Stomach (tissue), 9 donors: ENCODE results near the gene CTDP1. TPM values are rescaled to one million over a fixed set of nuclear protein-coding genes. Genes with fewer than 3 reads are reported as not detected.
"Not testable (repeated sequence)": the region's sequence is repeated elsewhere in the genome, so short reads cannot be mapped to it uniquely, and the experiment has no call there.

Source experiments
- DNase-seq, 2 donors: peaks; one replicate each; pipeline versions ENCODE4 v3.0.0 to v3.0.0-alpha.2; 2013 to 2019
- H3K27ac ChIP-seq, 5 donors: fragments of 200-600 bp in 4 of 5; sonication (generic) in 4 of 5; one replicate each; pipeline ENCODE4 v1.5.1; 2013 to 2019; ENCODE audit warnings: mild to moderate bottlenecking in 1 of 5, moderate library complexity in 1 of 5
- H3K27me3 ChIP-seq, 3 donors: fragments of 200-600 bp; sonication (generic); one replicate each; pipeline ENCODE4 v1.5.1; 2017 to 2019; ENCODE audit warnings: mixed run types in 1 of 3
- H3K36me3 ChIP-seq, 4 donors: fragments of 200-600 bp; sonication (generic); 1 replicate in 3 of 4; 2 replicates in 1 of 4; pipeline ENCODE4 v1.5.1; 2016 to 2019
- H3K4me1 ChIP-seq, 4 donors: fragments of 200-600 bp; sonication (generic); one replicate each; pipeline ENCODE4 v1.5.1; 2016 to 2019
- H3K4me3 ChIP-seq, 4 donors: fragments of 200-600 bp; sonication (generic) in 3 of 4; one replicate each; pipeline ENCODE4 v1.5.1; 2016 to 2019; ENCODE audit warnings: mild to moderate bottlenecking in 1 of 4
- H3K9me3 ChIP-seq, 4 donors: fragments of 200-600 bp; sonication (generic); one replicate each; pipeline ENCODE4 v1.5.1; 2016 to 2019
- CTCF ChIP-seq, 7 experiments: fragments of 450-650 bp in 4 of 7; fragments of 200-600 bp in 3 of 7; sonication (generic) in 3 of 7; IDR thresholded peaks; one replicate each; pipeline ENCODE4 v1.5.1; 2016 to 2019; ENCODE audit warnings: antibody characterized with exemption in 7 of 7, control low read depth in 2 of 7, mild to moderate bottlenecking in 1 of 7
- EP300 ChIP-seq: sonication (generic); formaldehyde crosslinking; IDR thresholded peaks from one replicate; pipeline ENCODE4 v1.6.1; 2017; ENCODE audit warnings: antibody characterized with exemption
- POLR2A ChIP-seq, 4 donors: fragments of 450-650 bp; IDR thresholded peaks; one replicate each; pipeline ENCODE4 v1.6.1; 2016; ENCODE audit warnings: antibody characterized with exemption in 4 of 4, control low read depth in 2 of 4, mild to moderate bottlenecking in 1 of 4, moderate library complexity in 1 of 4
- POLR2AphosphoS5 ChIP-seq, 3 donors: sonication (generic); formaldehyde crosslinking; IDR thresholded peaks; one replicate each; pipeline ENCODE4 v1.6.1; 2016; ENCODE audit warnings: antibody characterized with exemption in 3 of 3
- WGBS, 5 donors: extraction: QIAGEN DNeasy Blood & Tissue Kit in 3 of 5; methylation state at CpG; one replicate each; pipeline versions ENCODE4 v1.1.5 to v1.1.7; 2013 to 2018; 5-methylcytosine and 5-hydroxymethylcytosine counted together
- intact Hi-C: fragments of 100-400 bp; cut with DNase I; formaldehyde crosslinking; loops from one replicate; pipeline ENCODE4 v1.15.1; 2023; ENCODE audit warnings: low total_unique reads
- polyA plus RNA-seq, 3 donors: library from polyadenylated mRNA; stranded (reverse); fragments of 200-250 nt; gene quantifications; one replicate each; pipeline ENCODE4 v1.2.3, GENCODE V29; 2013
- total RNA-seq, 5 donors: library from RNA; depleted of rRNA; stranded (reverse); fragments of >200 nt; gene quantifications; one replicate each; pipeline versions ENCODE4 v1.1.0 to v1.2.3, GENCODE V29; 2014 to 2016
- donor health status: healthy with polysubstance abuse.
- donor health status: Bipolar disorder and iron deficiency.
- donor health status: healthy.

Gene CTDP1
- total and polyA plus RNA-seq, 8 donors: 7.6 to 50.7 (median 16.8) TPM

- Histone ChIP-seq H3K4me1 (peaks cover 0 to 9% (median 2%) of the 10 kb centered on the region in 4 donors), H3K27me3 (no peaks in the 10 kb centered on the region), H3K27ac (no peak overlapping the region), H3K36me3 (peaks cover 6 to 11% (median 8%) of the 10 kb centered on the region in 4 donors), H3K4me3 (no peak overlapping the region), H3K9me3 (no peaks in the 10 kb centered on the region)
- TF ChIP-seq POLR2A (IDR thresholded peaks at IDR 0.05): no peak
- TF ChIP-seq CTCF (IDR thresholded peaks at IDR 0.05): no peak
- no peak for TF ChIP-seq POLR2AphosphoS5 (IDR thresholded peaks at IDR 0.05)
- no peak for TF ChIP-seq EP300
- 85 to 93% (median 88%) methylated on average over 26 to 33 of the region's 33 CpGs for WGBS, 5 donors
- intact Hi-C loops: no loop called here
- no peak for DNase-seq
Observed at GRCh38 chr18:79690586-79691482, 11.2 kb downstream of the CTDP1 start.

GRCh38 chr18:79692056-79692455 is 12.5 kb downstream of the CTDP1 start:
- DNase-seq: no peak
- no peak overlapping the region for H3K4me3 ChIP-seq
- H3K27me3 ChIP-seq: no peaks in the 10 kb centered on the region
- 89 to 92% (median 90%) methylated on average over 7 to 14 of the region's 14 CpGs for WGBS, 5 donors
- H3K9me3 ChIP-seq: no peaks in the 10 kb centered on the region
- peaks cover 0 to 9% (median 2%) of the 10 kb centered on the region in 4 donors for H3K4me1 ChIP-seq
- intact Hi-C loops: no loop called here
- H3K27ac ChIP-seq: no peak overlapping the region
- no peak for TF ChIP-seq POLR2AphosphoS5 (IDR thresholded peaks at IDR 0.05)
- TF ChIP-seq POLR2A (IDR thresholded peaks at IDR 0.05): no peak
- no peak for TF ChIP-seq CTCF (IDR thresholded peaks at IDR 0.05)
- no peak for TF ChIP-seq EP300
- H3K36me3 ChIP-seq: peaks cover 14 to 23% (median 21%) of the 10 kb centered on the region in 4 donors

- no peak for TF ChIP-seq CTCF (IDR thresholded peaks at IDR 0.05)
- no peak for TF ChIP-seq EP300
- no peak for TF ChIP-seq POLR2A (IDR thresholded peaks at IDR 0.05)
- TF ChIP-seq POLR2AphosphoS5 (IDR thresholded peaks at IDR 0.05): no peak
- Histone ChIP-seq H3K4me3 (no peak overlapping the region), H3K36me3 (peaks cover 21 to 31% (median 29%) of the 10 kb centered on the region in 4 donors), H3K4me1 (peaks cover 0 to 9% (median 2%) of the 10 kb centered on the region in 4 donors), H3K9me3 (no peaks in the 10 kb centered on the region), H3K27ac (no peak overlapping the region), H3K27me3 (no peaks in the 10 kb centered on the region)
- intact Hi-C loops: no loop called here
- WGBS, 5 donors: 88 to 91% (median 89%) methylated on average over 12 of the region's 12 CpGs
- DNase-seq: no peak
Observed at GRCh38 chr18:79692886-79693285, 13.3 kb downstream of the CTDP1 start.

- Histone ChIP-seq H3K4me1 (peaks cover 0 to 9% (median 2%) of the 10 kb centered on the region in 4 donors), H3K9me3 (no peaks in the 10 kb centered on the region), H3K27me3 (no peaks in the 10 kb centered on the region), H3K4me3 (no peak overlapping the region), H3K36me3 (peaks cover 29 to 39% (median 37%) of the 10 kb centered on the region in 4 donors), H3K27ac (no peak overlapping the region)
- 85 to 91% (median 88%) methylated on average over 25 to 31 of the region's 31 CpGs for WGBS, 5 donors
- TF ChIP-seq POLR2AphosphoS5 (IDR thresholded peaks at IDR 0.05): no peak
- no peak for TF ChIP-seq CTCF (IDR thresholded peaks at IDR 0.05)
- TF ChIP-seq POLR2A (IDR thresholded peaks at IDR 0.05): no peak
- no peak for TF ChIP-seq EP300
- intact Hi-C loops: no loop called here
- no peak for DNase-seq
Observed at GRCh38 chr18:79693561-79694205, 14.1 kb downstream of the CTDP1 start.

- H3K4me3 ChIP-seq, DNase-seq: not testable (repeated sequence)
Observed at GRCh38 chr18:79694206-79694894, 14.7 kb downstream of the CTDP1 start.

More at GRCh38 chr18:79694206-79694894, 14.7 kb downstream of the CTDP1 start:
- H3K27me3 ChIP-seq, H3K9me3 ChIP-seq, H3K4me1 ChIP-seq, intact Hi-C loops, H3K27ac ChIP-seq: not testable (repeated sequence)
- peaks cover 33 to 46% (median 44%) of the 10 kb centered on the region in 4 donors for H3K36me3 ChIP-seq
- WGBS, 5 donors: 78 to 87% (median 84%) methylated on average over 17 to 32 of the region's 32 CpGs
